ENCODE results near the gene HK1.
"Not testable (repeated sequence)": the region's sequence is repeated elsewhere in the genome, so short reads cannot be mapped to it uniquely, and the experiment has no call there.

The HK1 gene

GRCh38 chr10:69426376-69426727, 148.1 kb downstream of the HK1 start:
- no peak for DNase-seq

GRCh38 chr10:69428165-69428564, 149.9 kb downstream of the HK1 start:
- DNase-seq = no peak

DNA sequence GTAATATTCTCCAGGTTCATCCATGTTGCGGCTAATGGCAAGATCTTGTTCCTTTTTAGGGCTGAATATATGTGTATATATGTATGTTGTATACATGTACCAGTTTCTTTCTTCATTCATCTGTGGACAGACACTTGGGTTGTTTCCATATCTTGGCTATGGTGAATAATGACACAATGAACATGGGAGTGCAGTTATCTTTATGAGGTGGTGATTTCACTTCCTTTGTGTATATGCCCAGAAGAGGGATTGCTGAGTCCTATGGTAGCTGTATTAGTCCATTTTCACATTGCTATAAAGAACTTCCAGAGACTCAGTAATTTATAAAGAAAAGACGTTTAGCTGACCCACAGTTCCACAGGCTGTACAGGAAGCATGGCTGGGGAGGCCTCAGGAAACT, 155.9 kb downstream of the HK1 start:
- no peak for DNase-seq

DNA sequence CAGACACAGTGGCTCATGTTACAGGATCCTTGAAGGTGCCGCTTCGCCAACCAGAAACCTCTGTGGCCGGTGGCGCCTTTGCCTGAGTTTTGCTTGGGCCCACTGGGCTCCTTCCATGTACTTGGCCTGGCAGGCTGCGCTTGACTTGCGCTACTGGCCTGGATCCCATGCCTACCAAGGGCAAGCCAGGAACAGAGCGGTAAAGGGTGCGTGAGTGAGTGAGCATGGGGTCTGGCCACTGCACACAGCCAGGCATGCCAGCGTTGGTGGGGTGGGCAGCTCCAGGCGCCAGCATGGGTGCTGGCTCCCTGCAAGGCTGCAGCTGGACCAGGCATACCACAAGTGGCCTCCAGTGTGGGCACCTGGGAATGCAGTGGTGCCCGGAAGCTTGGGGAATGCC, 156.6 kb downstream of the HK1 start:
- no peak for DNase-seq

DNA sequence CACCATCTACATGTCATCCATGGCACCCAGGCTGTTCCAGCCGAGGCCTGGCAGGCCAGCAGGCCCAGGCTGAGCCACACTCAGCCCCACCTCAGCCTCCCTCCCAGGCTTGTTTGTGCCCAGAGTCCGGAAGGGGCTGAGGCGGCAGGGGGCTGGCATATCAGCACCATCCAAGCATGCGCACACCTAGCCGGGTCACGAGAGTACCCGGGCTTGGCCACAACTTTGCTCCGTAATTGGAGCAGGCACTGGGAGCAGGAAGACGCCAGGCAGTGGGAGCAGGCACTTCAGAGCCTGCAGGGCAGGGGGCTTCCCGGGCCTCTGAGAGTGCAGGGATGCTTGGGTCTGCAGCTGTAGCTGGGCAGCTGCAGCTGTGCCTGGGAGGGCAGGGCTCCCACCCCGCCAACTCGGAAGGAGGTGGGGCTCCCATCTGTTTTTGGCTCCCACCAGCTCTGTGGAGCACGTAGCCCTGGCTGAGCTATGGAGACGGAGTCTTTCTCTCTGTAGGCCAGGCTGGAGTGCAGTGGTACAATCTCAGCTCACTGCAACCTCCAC, 157.7 kb downstream of the HK1 start:
- DNase-seq = no peak

DNA sequence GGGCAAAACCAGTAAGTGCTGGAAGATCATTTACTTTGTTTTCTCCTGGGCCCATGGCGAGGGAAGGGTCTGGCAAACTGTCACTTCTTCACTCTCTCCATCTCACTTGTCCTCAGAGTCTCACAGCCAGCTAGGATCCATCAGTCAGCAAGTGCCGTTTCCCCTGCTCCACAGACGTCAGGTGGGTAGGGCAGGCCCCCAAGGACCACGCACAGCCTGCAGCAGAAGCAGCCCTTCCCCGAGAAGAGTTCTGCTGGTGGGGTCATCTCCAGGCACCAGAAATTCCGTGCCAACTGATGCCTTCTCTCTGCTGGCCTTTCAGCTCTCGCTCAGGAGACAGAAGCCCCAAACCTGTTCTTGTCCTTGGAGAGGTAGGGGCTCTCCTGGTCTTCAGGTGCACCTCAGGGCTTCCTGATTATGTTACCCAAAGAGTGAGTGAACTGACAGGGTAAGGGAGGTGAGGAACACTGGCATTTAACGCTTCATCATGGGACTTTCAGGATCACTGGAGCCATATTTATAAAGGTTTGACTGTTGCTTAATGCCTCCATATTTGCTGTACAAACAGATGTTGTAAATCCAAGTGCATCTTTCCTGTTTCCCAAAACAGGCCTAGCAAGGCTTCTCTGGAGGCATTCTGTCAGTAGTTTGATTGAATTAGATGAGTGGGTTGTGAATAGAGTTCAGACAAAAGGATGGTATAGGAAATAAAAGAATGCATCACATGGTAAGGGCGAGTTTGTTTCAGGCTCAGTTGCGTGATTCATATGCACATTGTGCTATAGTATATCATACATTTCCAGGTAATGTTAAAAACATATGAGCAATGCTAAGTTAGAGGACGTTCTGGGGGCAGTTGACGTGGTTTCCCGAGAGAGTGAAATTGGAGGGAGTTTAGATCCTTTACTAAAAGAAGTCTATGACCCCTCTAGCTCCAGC, 159.3 kb downstream of the HK1 start:
- DNase-seq = no peak

GRCh38 chr10:69438536-69439349, 160.4 kb downstream of the HK1 start:
- DNase-seq = no peak

GRCh38 chr10:69439350-69439739, 161.0 kb downstream of the HK1 start:
- DNase-seq = peak; percentile 42 to 83

DNA sequence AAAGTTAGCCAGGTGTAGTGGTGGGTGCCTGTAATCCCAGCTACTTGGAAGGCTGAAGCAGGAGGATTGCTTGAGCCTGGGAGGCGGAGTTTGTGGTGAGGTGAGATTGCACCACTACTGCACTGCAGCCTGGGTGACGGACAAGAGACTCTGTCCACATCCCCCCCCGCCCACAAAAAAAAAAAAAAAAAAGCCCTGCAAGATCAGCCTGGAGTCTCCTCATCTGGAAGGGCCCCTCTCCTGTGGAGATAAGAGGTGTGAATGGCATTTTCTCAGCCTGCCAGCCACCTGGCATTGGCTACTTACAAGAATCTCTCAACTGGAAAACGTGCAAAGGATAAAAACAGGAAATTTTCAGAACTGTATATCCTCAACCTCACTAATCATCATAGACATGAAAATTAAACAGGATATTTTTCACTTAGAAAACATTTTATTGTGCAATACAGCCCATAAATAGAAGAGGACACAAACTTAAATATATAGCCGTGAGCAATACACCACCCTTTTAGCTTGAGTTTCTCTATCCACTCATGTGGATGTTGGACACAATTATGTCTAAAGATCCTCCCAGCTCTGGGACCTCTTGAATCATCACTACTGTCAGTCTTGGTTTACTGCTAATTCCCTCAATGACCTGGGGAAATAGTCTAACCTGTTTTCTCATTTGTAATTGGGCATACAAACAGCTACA, 161.7 kb downstream of the HK1 start:
- no peak for DNase-seq

GRCh38 chr10:69443354-69443753, 165.1 kb downstream of the HK1 start:
- no peak for DNase-seq

GRCh38 chr10:69445041-69445440, 166.7 kb downstream of the HK1 start:
- DNase-seq = no peak

GRCh38 chr10:69446229-69446628, 167.9 kb downstream of the HK1 start:
- no peak for DNase-seq

GRCh38 chr10:69446650-69447151, 168.4 kb downstream of the HK1 start:
- DNase-seq = no peak

- no peak for DNase-seq
Measured at GRCh38 chr10:69449841-69450240, 171.5 kb downstream of the HK1 start.

DNA sequence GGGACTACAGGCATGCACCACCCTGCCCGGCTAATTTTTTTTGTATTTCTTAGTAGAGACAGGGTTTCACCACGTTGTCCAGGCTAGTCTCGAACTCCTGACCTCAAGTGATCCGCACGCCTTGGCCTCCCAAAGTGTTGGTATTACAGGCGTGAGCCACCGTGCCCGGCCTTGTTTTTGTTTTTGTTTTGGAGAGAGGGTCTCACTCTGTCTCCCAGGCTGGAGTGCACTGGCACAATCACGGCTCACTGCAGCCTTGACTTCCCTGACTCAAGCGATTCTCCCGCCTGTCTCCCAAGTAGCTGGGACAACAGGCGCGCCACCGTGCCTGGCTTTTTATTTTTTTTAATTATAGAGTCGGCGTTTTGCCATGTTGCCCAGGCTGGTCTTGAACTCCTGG, 172.1 kb downstream of the HK1 start:
- not testable (repeated sequence) for DNase-seq

DNA sequence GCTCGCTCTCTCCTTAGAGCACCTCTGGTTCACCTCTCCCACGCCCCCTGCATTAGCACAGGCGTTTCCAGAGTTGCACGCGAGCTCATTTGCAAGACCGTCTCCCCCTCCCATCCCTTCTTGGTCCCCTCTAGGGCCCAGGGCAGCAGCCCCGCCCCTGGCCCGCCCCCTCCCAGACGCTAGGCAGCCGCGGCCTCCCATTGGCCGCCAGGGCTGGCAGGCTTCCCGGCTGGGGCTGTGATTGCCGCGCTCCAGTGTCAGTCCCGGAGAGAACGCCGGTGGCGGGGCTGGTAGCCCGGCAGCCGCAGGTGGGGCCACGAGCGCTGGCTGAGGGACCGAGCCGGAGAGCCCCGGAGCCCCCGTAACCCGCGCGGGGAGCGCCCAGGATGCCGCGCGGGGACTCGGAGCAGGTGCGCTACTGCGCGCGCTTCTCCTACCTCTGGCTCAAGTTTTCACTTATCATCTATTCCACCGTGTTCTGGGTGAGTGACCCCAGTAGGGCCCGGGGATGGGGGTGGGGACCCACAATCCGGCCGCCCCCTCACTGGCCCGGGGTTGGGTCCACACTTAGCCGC, 173.0 kb downstream of the HK1 start, which contains the start of gene TSPAN15:
TSPAN15 (plus strand) TSS at position 257 of the 575 bp plus-strand sequence; CDS start at position 387, 130 bp downstream.
- peak; percentile 36 to 93 for DNase-seq
